A549 (cell line): ENCODE results near the gene RPS6KA2. TPM values are rescaled to one million over a fixed set of nuclear protein-coding genes. Genes with fewer than 3 reads are reported as not detected.
A peak's percentile ranks its signal among the peaks of the same experiment; 100 is the strongest.

ENCODE experiments used
- ATAC-seq, 2 experiments: fragments of 200-7000 bp in 1 of 2; fragments of >200 bp in 1 of 2; cut with Nextera tagmentation in 1 of 2; cut with Tn5 transposase in 1 of 2; 3 replicates each; pipeline versions ENCODE4 v1.8.0 to v1.9.1; 2018 to 2020; ENCODE audit warnings: mild to moderate bottlenecking in 1 of 2, moderate library complexity in 1 of 2
- CTCF ChIA-PET: fragments of 300-600 bp; sonication (Branson Sonifier 250); formaldehyde crosslinking; extraction: SDS; loops from one replicate; lab custom pipeline; 2021; ENCODE audit warnings: antibody characterized with exemption, inconsistent platforms; lab: Yijun Ruan, JAX
- POLR2A ChIA-PET: fragments of 350-600 bp; formaldehyde crosslinking; extraction: SDS; loops from one replicate; lab custom pipeline; 2021; ENCODE audit warnings: antibody characterized with exemption, inconsistent platforms; lab: Yijun Ruan, JAX
- DNase-seq, 2 experiments: peaks; one replicate each; pipeline versions ENCODE4 v3.0.0 to v3.0.0-alpha.2; 2011 to 2016; ENCODE audit warnings: low read depth in 1 of 2, low spot score in 1 of 2
- FAIRE-seq: peaks from 2 replicates; lab custom pipeline; 2011; peaks lifted over from hg19 to GRCh38; lab: Jason Lieb, UNC
- H3K27ac ChIP-seq, 2 experiments: fragments of >200 bp; sonication (Bioruptor Twin); formaldehyde crosslinking; 3 replicates each; pipeline ENCODE4 v1.5.1; 2016 to 2017
- H3K4me1 ChIP-seq: fragments of >200 bp; sonication (Bioruptor Twin); formaldehyde crosslinking; 3 replicates; pipeline ENCODE4 v1.6.1; 2016
- H3K4me2 ChIP-seq: fragments of >200 bp; sonication (Bioruptor Twin); formaldehyde crosslinking; 3 replicates; pipeline ENCODE4 v1.6.1; 2016
- H3K4me3 ChIP-seq: fragments of >200 bp; sonication (Bioruptor Twin); formaldehyde crosslinking; 3 replicates; pipeline ENCODE4 v1.5.1; 2016
- H3K9me3 ChIP-seq: fragments of >200 bp; sonication (Bioruptor Twin); formaldehyde crosslinking; 3 replicates; pipeline ENCODE4 v1.6.1; 2016
- BHLHE40 ChIP-seq: IDR thresholded peaks from 2 replicates; pipeline ENCODE4 v1.6.1; 2012; ENCODE audit warnings: low read depth, low read length, inconsistent platforms
- CBX8 ChIP-seq: fragments of 200-600 bp; sonication (generic); IDR thresholded peaks from 2 replicates; pipeline ENCODE4 v1.6.1; 2016
- EP300 ChIP-seq, 2 experiments: fragments of >200 bp; sonication (Bioruptor Twin); formaldehyde crosslinking; IDR thresholded peaks; 2 replicates in 1 of 2; 3 replicates in 1 of 2; pipeline ENCODE4 v1.6.1; 2016 to 2017
- ESRRA ChIP-seq: fragments of 150-350 bp; IDR thresholded peaks from 2 replicates; pipeline ENCODE4 v1.6.1; 2014; ENCODE audit warnings: mild to moderate bottlenecking, low read length, borderline replicate concordance
- FOSL2 ChIP-seq, 2 experiments: fragments of 450-650 bp in 1 of 2; fragments of >200 bp in 1 of 2; sonication (Bioruptor Twin) in 1 of 2; formaldehyde crosslinking; IDR thresholded peaks; 2 replicates each; pipeline versions ENCODE4 v1.5.0 to v1.6.1; 2016 to 2020; ENCODE audit warnings: mild to moderate bottlenecking in 1 of 2, moderate library complexity in 1 of 2
- FOXS1 ChIP-seq: fragments of 250-450 bp; sonication (Bioruptor Pico); IDR thresholded peaks from 2 replicates; pipeline ENCODE4 v1.5.0; 2020; ENCODE audit warnings: mild to moderate bottlenecking, moderate library complexity
- HDAC2 ChIP-seq: fragments of 200-600 bp; sonication (generic); IDR thresholded peaks from 2 replicates; pipeline ENCODE4 v1.6.1; 2016
- HOXA7 ChIP-seq: fragments of 250-450 bp; sonication (Bioruptor Pico); IDR thresholded peaks from 2 replicates; pipeline ENCODE4 v1.5.0; 2020; ENCODE audit warnings: mild to moderate bottlenecking, moderate library complexity
- HOXB13 ChIP-seq: fragments of 250-450 bp; sonication (Bioruptor Pico); IDR thresholded peaks from 2 replicates; pipeline ENCODE4 v1.5.0; 2020; ENCODE audit warnings: low read depth, mild to moderate bottlenecking, moderate library complexity
- HOXB5 ChIP-seq: fragments of 250-450 bp; sonication (Bioruptor Pico); IDR thresholded peaks from 2 replicates; pipeline ENCODE4 v1.5.0; 2020; ENCODE audit warnings: mild to moderate bottlenecking, moderate library complexity
- JUN ChIP-seq, 2 experiments: fragments of >200 bp; sonication (Bioruptor Twin); formaldehyde crosslinking; IDR thresholded peaks; 2 replicates in 1 of 2; 3 replicates in 1 of 2; pipeline ENCODE4 v1.6.1; 2016 to 2017
- MAZ ChIP-seq: fragments of 150-350 bp; IDR thresholded peaks from 2 replicates; pipeline ENCODE4 v1.6.1; 2014; ENCODE audit warnings: antibody characterized with exemption, low read depth, low read length, borderline replicate concordance
- NFE2L2 ChIP-seq: fragments of 150-350 bp; conservative IDR thresholded peaks from 2 replicates; pipeline ENCODE4 v1.6.1; 2014; ENCODE audit warnings: low read length
- NR3C1 ChIP-seq: fragments of >200 bp; sonication (Bioruptor Twin); formaldehyde crosslinking; IDR thresholded peaks from 3 replicates; pipeline ENCODE4 v1.6.1; 2017
- POLR2A ChIP-seq: IDR thresholded peaks from 2 replicates; pipeline ENCODE4 v1.6.1; 2012; ENCODE audit warnings: mild to moderate bottlenecking, low read length
- POLR2AphosphoS2 ChIP-seq: conservative IDR thresholded peaks from 2 replicates; pipeline ENCODE4 v1.6.1; 2012; ENCODE audit warnings: low read length, improper control_type of control experiment, inconsistent platforms
- RNF2 ChIP-seq: fragments of 200-600 bp; sonication (generic); IDR thresholded peaks from 2 replicates; pipeline ENCODE4 v1.6.1; 2016; ENCODE audit warnings: low read depth, mild to moderate bottlenecking, antibody characterized with exemption, moderate library complexity, borderline replicate concordance
- TFCP2L1 ChIP-seq: fragments of 250-450 bp; sonication (Bioruptor Pico); IDR thresholded peaks from 2 replicates; pipeline ENCODE4 v1.5.0; 2021; ENCODE audit warnings: mild to moderate bottlenecking
- TP53 ChIP-seq: fragments of 250-450 bp; sonication (Bioruptor Pico); IDR thresholded peaks from 2 replicates; pipeline ENCODE4 v1.5.0; 2021; ENCODE audit warnings: mild to moderate bottlenecking, moderate library complexity
- ZFP36 ChIP-seq: fragments of 450-650 bp; IDR thresholded peaks from 2 replicates; pipeline ENCODE4 v1.6.1; 2014; ENCODE audit warnings: borderline replicate concordance; ENCODE audit not compliant: partially characterized antibody
- WGBS: methylation state at CpG from one replicate; pipeline ENCODE4 v1.1.6; 2017; ENCODE audit errors: missing lambda C conversion rate; 5-methylcytosine and 5-hydroxymethylcytosine counted together
- polyA minus RNA-seq: library from RNA; depleted of rRNA, polyadenylated mRNA; stranded (reverse); fragments of >200 nt; gene quantifications from 2 replicates; pipeline ENCODE4 v1.2.3, GENCODE V29; 2011; rRNA and poly(A)+ RNA removed
- polyA plus RNA-seq, 4 experiments: library from polyadenylated mRNA; depleted of rRNA in 3 of 4; stranded (reverse); fragments of >200 nt; fragmentation: RNase III in 1 of 4; extraction: RNeasy Plus Mini Kit Qiagen cat#74134 plus additional on column Dnase treatment in 1 of 4; gene quantifications; 2 replicates in 3 of 4; 3 replicates in 1 of 4; pipeline ENCODE4 v1.2.3, GENCODE V29; 2011 to 2017
- TF ChIP-seq, protein P1 (sequence below): fragments of >200 bp; sonication (Bioruptor Twin); formaldehyde crosslinking; IDR thresholded peaks from 2 replicates; pipeline ENCODE4 v1.6.1; 2016

Gene RPS6KA2
- polyA plus RNA-seq (2011; rRNA removed) (0.19 and 0.42 TPM in 2 replicates), polyA plus RNA-seq (2017; fragmentation: RNase III; extraction: RNeasy Plus Mini Kit Qiagen cat#74134 plus additional on column Dnase treatment) (0.03 to 0.05 TPM in 2 of 3 replicates, not detected in the other), polyA minus RNA-seq (0.83 TPM in 2 replicates)
- 0.05 and 0.07 TPM in 2 replicates for polyA plus RNA-seq (2012; cell fraction: cytosol; rRNA removed)
- polyA plus RNA-seq (2012; cell fraction: nucleus; rRNA removed), result 0.22 and 0.23 TPM in 2 replicates

DNA sequence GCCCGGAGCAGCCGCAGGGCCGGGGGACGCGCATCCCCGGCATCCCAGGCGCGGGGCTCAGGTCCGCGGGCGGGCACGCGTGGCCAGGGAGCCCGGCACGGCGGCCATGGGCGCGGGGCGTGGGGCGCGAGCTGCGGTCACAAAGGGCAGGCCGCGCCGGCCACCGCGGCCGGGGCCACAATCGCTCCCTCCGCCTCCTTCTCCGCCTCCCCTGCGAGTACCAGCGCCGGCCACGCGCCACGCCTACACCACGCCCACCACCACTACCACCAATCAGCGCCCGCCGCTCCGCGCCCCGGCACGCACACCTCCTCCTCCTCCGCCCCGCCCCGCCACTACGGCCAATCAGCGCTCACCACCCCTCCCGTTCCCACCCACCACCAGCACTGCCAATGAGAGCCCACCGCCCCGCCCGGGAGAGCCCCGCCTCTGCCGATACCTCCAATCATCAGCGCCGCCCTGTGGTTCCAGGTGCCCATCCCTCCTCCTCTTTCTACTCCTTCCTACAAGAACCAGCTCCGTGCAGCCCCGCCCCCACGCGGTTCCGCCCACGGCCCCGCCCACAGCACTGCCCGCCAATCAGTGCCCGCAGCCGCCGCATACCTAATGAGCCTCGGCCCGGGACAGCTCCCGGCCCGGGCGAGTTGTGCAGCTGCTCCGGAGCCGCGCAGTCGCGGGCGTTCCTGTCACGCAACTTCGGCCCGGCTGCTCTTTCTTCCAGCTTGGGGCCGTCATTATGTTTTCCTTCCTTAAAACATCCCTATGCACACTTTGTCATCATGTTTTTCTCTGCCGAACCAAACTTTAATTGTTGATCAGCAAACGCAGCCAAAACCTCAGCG lies at the start of gene RPS6KA2:
RPS6KA2 (minus strand) TSS at position 219 of the 842 bp plus-strand sequence. CDS start 232 bp downstream, outside the sequence.
- peak; percentile 92 to 98 for ATAC-seq
- peak within 1 kb of the TSS; percentile 77 for H3K4me3 ChIP-seq
- CTCF ChIA-PET, result interaction anchor here (1.1 to 1.5 kb wide), 2 partner anchors 34 to 147 kb away, joined by 3 to 4 read pairs; no protein-coding TSS in a partner anchor
- FAIRE-seq, result no peak
- H3K4me2 ChIP-seq, result peak within 1 kb of the TSS; percentile 100
- H3K9me3 ChIP-seq, result no peaks in the 10 kb centered on the region
- peaks cover 10% of the 10 kb centered on the region; the same call in 2 of the 3 replicates for H3K4me1 ChIP-seq
- POLR2A ChIA-PET, result interaction anchor here (0.7 kb wide), 1 partner anchor 329 kb away, joined by 8 read pairs; the partner anchor contains the start of gene RNASET2
- H3K27ac ChIP-seq, result peak within 1 kb of the TSS; percentile 26 to 52; a peak in 2 of 6 replicates
- DNase-seq, result peak; percentile 79 to 97
- TF ChIP-seq BHLHE40 (no peak), HOXB13 (CRISPR knock-in tag) (no peak), NR3C1 (no peak), NFE2L2 (no peak), FOSL2 (IDR thresholded peaks at IDR 0.05) (no peak), FOSL2 (CRISPR knock-in tag; IDR thresholded peaks at IDR 0.05) (no peak), HDAC2 (no peak)
- under 1% methylated on average over 23 of the region's 87 CpGs for WGBS

GRCh38 chr6:166676270-166676860 lies 49.3 kb upstream of the RPS6KA2 start:
- TF ChIP-seq MAZ (no peak), HOXA7 (no peak), FOXS1 (CRISPR knock-in tag) (no peak), TFCP2L1 (CRISPR knock-in tag) (no peak), ZFP36 (no peak), RNF2 (no peak)
- ChIA-PET CTCF (no interaction called here), POLR2A (no interaction called here)
- H3K27ac ChIP-seq, result no peak overlapping the region
- H3K9me3 ChIP-seq, result no peaks in the 10 kb centered on the region
- 90% methylated on average over 14 of the region's 14 CpGs for WGBS
- no peak overlapping the region for H3K4me3 ChIP-seq
- no peak overlapping the region for H3K4me2 ChIP-seq
- no peak for DNase-seq
- no peak for ATAC-seq
- H3K4me1 ChIP-seq, result peaks cover 11% of the 10 kb centered on the region
- FAIRE-seq, result no peak

DNA sequence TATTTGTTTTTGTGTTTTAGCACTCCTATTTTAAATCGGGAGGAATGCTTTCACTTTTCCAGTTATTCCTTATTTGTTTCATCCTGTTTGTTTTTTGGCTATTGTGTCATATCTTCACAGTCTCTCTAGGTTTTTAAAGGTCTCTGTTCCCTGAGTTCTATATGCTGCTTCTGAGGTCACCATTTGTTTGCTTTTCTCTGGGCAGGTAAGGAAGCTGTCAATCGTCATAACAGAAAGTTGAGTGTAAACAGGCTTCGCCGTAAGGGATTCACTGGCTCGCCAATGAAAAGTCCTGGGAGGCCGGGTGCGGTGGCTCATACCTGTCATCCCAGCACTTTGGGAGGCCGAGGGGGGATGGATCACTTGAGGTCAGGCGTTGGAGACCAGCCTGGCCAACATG lies 48.7 kb upstream of the RPS6KA2 start:
- no peak for DNase-seq
- Histone ChIP-seq H3K4me1 (peaks cover 11% of the 10 kb centered on the region), H3K4me3 (no peak overlapping the region)
- TF ChIP-seq EP300 (IDR thresholded peaks at IDR 0.05) (no peak), TP53 (CRISPR knock-in tag) (no peak), ESRRA (no peak), NR3C1 (no peak), JUN (IDR thresholded peaks at IDR 0.05) (no peak), CBX8 (no peak), HOXB5 (CRISPR knock-in tag) (no peak), POLR2A (no peak), FOSL2 (IDR thresholded peaks at IDR 0.05) (no peak), FOSL2 (CRISPR knock-in tag; IDR thresholded peaks at IDR 0.05) (no peak), HOXB13 (CRISPR knock-in tag) (no peak), POLR2AphosphoS2 (no peak)
- TF ChIP-seq, protein P1, sequence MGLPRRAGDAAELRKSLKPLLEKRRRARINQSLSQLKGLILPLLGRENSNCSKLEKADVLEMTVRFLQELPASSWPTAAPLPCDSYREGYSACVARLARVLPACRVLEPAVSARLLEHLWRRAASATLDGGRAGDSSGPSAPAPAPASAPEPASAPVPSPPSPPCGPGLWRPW, result no peak
- TF ChIP-seq, all 56 proteins: peak for 0
- no peak for FAIRE-seq
- POLR2A ChIA-PET, result no interaction called here
- WGBS, result 64% methylated on average over 8 of the region's 9 CpGs
- Histone ChIP-seq H3K27ac (no peak overlapping the region), H3K9me3 (no peaks in the 10 kb centered on the region), H3K4me2 (peak overlapping the region; percentile 43; the same call in 2 of the 3 replicates)
- CTCF ChIA-PET, result no interaction called here
- no peak for ATAC-seq
